ENCODE measurements around the gene INPP5A. TPM values are rescaled to one million over a fixed set of nuclear protein-coding genes. Genes with fewer than 3 reads are reported as not detected.

INPP5A gene
- total and polyA plus RNA-seq, 9 of the 15 experiments (the other 6 are each of a cell fraction or from before 2014, with no cell fraction given): 0.66 to 11.6 (median 7.7) TPM

DNA sequence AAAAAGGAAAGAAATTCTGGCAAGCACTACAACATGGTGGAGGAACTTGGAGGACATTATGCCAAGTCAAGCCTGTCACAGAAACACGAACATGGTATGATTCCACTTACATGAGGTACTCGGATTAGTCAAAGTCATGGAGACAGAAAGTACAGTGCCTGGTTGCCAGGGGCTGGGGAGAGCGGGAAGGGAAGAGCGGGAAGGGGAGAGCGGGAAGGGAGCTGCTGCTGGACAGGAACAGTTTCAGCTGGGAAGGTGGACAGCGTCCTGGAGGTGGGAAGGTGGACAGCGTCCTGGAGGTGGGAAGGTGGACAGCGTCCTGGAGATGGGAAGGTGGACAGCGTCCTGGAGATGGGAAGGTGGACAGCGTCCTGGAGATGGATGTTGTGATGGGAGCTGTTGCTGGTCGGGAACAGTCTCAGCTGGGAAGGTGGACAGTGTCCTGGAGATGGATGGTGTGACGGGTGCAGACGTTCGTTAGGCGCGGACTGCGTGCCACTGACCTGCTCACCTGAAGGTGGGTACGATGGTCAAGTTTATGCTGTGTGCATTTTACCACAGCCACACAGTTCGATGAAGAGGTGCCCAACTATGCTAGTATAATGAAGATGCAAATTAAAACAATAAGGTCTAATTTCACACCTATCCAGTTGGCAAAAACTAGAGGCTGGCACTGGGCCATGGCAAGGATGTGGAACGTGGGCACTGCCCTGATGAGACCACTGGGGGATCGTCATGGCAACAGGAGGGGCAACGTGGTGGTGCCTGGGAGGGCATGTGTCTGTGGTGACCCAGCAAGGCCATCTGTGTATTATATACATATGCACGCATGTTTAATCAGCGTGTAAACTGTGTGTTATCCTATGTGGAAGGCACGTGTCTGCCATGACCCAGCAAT is 144.5 kb downstream of the INPP5A start:
- Histone ChIP-seq H3K4me3 (no peak overlapping the region), H3K79me2 (ENCODE audit: control insufficient read depth, insufficient read depth, low read length) (peaks cover 3% of the 10 kb centered on the region; the same call in 1 of the 3 replicates), H4K20me1 (replicated peaks; ENCODE audit: control insufficient read depth, insufficient read depth, low read length) (no peaks in the 10 kb centered on the region), H3K4me2 (ENCODE audit: insufficient read depth, low read length) (no peak overlapping the region), H3K27ac (ENCODE audit: extremely low read depth, low read depth, low read length) (no peak overlapping the region), H2AFZ (ENCODE audit: low read depth, low read length) (no peak overlapping the region), H3K9me1 (ENCODE audit: control insufficient read depth, insufficient read depth, low read length) (no peaks in the 10 kb centered on the region), H3K9me3 (replicated peaks; ENCODE audit: control insufficient read depth, insufficient read depth, low read depth, low read length) (no peaks in the 10 kb centered on the region), H3K9ac (ENCODE audit: insufficient read depth in 1 of 2, low read depth in 2 of 2, low read length in 2 of 2) (no peak overlapping the region), H3K36me3 (ENCODE audit: control insufficient read depth, insufficient read depth, low read length) (no peaks in the 10 kb centered on the region), H3K27me3 (ENCODE audit: control insufficient read depth in 2 of 2, insufficient read depth in 2 of 2, low read length in 2 of 2) (no peaks in the 10 kb centered on the region), H3K4me1 (replicated peaks in 1 of 2; ENCODE audit: control insufficient read depth in 2 of 2, insufficient read depth in 2 of 2, low read length in 2 of 2) (peaks cover 20 to 21% of the 10 kb centered on the region in 2 experiments)
- intact Hi-C loops (cut with micrococcal nuclease) (no loop called here), in situ Hi-C loops (cut with MboI) (no loop called here)
- ATAC-seq (no peak), DNase-seq (ENCODE audit: extremely low read depth in 1 of 4, low spot score in 3 of 4) (no peak), FAIRE-seq (no peak)
- WGBS (ENCODE audit: insufficient coverage, low coverage, missing lambda C conversion rate): 77% methylated on average over 19 of the region's 25 CpGs
- ChIA-PET CTCF (ENCODE audit: low intra/inter-chr PET ratio) (no interaction called here), POLR2A (no interaction called here)
- peak; percentile 35; the same call in 1 of the 2 replicates for TF ChIP-seq RFX1 (IDR thresholded peaks at IDR 0.05)
- TF ChIP-seq, protein P1, sequence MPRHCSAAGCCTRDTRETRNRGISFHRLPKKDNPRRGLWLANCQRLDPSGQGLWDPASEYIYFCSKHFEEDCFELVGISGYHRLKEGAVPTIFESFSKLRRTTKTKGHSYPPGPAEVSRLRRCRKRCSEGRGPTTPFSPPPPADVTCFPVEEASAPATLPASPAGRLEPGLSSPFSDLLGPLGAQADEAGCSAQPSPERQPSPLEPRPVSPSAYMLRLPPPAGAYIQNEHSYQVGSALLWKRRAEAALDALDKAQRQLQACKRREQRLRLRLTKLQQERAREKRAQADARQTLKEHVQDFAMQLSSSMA (CRISPR knock-in tag; IDR thresholded peaks at IDR 0.05): no peak
- no TSS peak for BruUV-seq (replicated peaks)

Data from K562 (cell line).